Measurements from ENCODE around the gene ENOX2.
"Not testable (repeated sequence)": the region's sequence is repeated elsewhere in the genome, so short reads cannot be mapped to it uniquely, and the experiment has no call there.

ENOX2 gene

GRCh38 chrX:130746709-130747342 lies 156.2 kb downstream of the ENOX2 start:
- DNase-seq: no peak

GRCh38 chrX:130746077-130746476 lies 156.9 kb downstream of the ENOX2 start:
- no peak for DNase-seq

- no peak for DNase-seq
Observed at GRCh38 chrX:130741584-130741983, 161.4 kb downstream of the ENOX2 start.

GRCh38 chrX:130741151-130741550 lies 161.9 kb downstream of the ENOX2 start:
- no peak for DNase-seq

- DNase-seq: no peak
Observed at GRCh38 chrX:130738638-130739195, 164.3 kb downstream of the ENOX2 start.

- DNase-seq: no peak
Observed at GRCh38 chrX:130734713-130735112, 168.3 kb downstream of the ENOX2 start.

DNA sequence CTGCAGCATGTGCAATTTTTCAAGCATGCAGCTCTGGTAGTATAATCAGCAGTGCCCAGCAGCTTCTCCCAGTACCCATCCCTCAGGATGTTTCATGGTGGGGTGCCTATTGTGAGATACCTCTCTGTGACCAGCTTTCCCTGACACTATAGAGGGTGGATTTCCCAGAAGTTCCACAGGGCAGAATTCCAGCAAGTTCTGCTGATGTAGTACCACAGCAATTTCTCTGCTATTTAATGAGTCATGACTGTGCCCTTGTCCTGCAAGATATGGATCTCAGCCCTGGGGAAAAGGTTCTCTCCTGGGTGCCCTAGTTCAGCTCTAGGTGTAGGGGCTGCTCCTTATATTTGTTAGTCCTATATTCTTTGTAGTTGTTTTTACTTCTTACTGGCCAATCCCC lies 174.8 kb downstream of the ENOX2 start:
- DNase-seq: no peak

DNA sequence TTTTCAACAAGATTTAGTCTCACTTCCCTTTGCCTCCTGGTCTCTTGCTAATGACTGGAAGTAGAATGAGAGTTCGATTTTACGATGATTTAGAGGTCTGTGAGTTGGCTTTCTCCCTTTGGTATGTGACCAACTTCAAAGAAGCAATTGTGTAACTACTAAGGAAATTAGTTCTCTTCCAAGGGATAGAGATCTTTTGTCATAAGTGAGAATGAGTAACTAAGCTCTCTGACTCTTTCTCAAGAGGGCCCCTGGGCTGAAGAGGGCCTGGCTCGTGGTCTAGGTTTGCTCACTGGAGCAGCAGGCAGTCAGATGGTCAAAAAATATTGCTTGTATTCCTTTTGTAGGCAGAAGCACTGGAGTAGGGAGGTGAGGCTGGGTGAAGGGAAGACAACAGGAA lies 176.3 kb downstream of the ENOX2 start:
- no peak for DNase-seq

DNA sequence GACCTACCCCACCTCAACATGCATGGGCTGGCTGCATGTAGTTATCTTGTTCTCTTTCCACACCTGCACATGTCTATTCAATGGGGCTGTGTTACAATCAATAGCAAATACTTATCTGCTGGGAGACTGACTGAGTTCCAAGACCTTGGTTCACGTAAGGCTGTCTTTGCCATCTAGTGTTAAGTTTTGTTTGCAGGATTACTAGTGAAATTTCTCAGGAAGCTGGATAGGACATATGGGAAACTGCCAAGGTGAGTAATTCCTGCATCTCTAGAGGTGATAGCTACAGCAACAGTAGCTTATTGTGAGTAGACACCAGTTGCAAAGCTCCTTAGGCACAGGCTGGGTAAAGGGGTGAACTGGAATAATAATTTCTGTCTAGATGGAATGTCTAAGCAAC lies 177.5 kb downstream of the ENOX2 start:
- no peak for DNase-seq

- no peak for DNase-seq
Observed at GRCh38 chrX:130719413-130719812, 183.6 kb downstream of the ENOX2 start.

DNA sequence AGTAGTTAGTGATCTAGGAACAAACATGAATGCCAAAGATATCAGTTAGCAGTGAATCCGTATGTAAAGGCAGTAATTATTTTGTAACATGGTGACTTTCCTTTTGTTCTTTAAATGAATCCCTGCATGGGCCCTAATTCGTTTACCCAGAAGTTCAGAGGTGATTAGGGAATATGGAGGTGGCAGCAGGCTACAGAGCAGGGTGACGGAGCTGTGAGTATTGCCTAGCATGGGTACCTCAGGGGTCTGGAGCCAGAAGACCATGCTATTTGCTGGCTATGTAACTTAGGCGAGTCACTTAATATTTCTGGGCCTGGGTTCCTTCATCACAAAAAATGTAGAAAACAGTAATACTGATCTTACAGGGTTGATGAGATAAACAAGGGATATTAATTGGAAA lies 184.9 kb downstream of the ENOX2 start:
- no peak for DNase-seq

DNA sequence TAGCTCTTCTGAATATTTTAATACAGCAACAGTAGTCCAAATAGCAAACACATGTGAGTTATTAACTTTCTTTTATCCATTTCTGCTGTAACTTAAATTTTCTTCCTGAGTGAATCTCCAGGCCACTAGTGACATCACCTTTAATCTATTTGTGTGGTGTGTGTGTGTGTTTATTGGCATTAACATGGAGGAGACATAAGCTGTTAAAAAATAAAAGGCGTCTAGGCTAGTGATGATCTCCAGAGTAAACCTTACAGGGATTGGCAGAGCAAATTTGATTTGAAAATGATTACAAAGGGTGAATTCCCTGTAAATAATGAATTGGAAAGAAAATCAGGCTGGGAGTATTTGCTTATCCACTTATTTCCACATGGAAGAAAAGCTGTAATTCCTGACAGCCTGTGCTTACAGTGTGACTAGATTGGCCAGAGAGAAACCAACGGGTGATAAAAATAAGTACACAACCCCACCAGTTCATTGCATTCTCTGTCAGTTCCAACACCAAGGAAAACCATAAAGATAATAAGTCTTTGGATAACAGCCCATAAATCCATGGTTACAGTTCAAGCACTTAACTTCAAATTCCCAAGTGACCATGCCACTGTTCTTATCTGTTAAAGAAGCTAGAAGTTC lies 186.1 kb downstream of the ENOX2 start:
- no peak for DNase-seq

- no peak for DNase-seq
Observed at GRCh38 chrX:130716346-130716745, 186.7 kb downstream of the ENOX2 start.

DNA sequence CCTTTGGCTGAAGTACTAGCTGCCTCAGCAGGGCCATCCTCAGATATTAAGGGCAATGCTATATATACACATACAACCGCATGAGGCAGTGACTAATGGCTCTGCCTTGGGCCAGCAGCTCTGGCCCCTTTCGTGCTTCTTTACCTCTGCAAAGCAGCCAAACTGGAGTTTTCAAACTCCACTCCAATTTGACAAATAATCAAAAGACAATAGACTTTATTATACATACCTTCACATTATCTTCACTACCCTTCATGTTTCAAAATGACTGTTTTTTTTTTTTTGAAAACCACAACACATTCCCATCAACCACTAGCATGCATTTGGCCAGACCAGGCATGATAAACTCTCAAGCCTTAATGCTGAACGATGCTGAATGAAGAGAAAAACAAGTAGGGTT lies 187.7 kb downstream of the ENOX2 start:
- DNase-seq: no peak

DNA sequence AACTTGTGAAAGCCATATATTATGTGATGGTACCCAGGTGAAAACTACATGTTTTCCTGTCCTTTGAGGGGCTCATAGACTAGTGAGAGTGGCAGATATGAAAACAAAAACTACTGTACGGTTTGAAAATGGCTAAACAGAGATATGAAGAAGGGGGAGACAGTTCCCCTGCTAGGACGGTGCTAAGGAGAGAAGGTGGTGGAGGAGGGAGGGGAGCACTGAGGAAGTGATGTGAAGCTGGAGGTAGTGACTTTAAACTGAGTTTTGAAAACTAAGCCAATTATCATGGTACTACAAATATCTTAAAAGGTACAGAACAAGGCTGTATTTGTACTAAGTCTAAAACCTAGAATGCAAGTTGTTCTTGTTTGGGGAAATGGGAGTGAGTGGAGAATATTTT lies 188.3 kb downstream of the ENOX2 start:
- DNase-seq: no peak

- no peak for DNase-seq
Observed at GRCh38 chrX:130714135-130714534, 188.9 kb downstream of the ENOX2 start.

GRCh38 chrX:130709178-130709577 lies 193.8 kb downstream of the ENOX2 start:
- not testable (repeated sequence) for DNase-seq

DNA sequence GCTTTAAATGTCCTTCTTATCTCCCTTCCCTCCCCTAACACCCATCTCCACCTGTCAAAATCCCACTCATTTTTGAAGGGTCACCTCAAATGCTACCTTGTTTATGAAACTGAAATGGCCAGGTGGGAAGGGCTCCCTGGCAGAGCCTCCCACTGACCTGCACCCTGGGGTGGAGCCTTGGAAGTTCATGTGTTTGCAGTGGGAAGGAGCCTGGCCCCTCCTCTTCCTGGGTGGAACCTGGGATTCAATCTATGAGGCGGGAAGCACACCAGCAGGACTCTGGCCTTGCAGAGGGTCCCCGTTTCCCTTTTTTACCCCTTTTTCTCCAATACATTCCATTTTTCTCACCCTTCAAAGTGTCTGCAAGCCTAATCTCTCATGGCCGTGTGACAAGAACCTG lies 197.4 kb downstream of the ENOX2 start:
- no peak for DNase-seq

- no peak for DNase-seq
Observed at GRCh38 chrX:130704053-130705038, 198.7 kb downstream of the ENOX2 start.

DNA sequence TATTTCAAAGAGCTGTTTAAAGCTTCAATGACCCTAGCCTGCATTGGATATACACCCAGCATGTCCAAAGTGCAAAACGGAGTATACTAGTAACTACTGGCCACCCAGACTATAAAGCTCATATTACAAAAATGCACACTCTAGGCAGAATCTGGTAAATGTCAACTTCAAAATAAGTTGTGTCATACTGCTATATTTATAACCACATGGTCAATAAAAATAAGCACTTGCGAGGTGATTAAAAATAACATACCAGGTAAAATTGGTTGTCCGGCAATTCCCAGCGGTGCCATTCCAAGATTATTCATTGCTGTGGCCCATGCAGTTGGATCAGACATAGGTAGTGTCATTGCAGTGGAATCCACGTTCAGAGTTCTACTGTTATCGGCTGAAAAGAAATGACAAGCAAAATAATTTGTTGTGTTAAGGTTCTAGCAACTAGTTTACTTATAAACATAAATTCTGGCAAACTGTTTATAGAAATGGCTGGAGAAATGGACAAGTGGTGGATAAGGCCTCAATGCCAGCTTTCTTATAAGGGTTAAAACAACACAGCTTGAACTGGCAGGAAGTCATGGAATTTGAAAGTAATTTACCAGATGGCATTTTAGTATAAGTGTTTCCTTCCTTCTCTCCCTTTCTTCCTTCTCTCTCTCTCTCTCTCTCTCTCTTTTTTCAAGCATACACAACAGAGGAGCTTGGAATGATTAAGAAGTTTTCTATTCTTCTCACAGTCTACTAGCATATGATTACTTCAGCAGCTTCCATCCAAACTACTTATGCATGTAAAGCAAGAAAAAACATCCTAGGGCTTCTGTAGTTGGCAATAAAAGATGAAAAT lies 199.9 kb downstream of the ENOX2 start:
- no peak for DNase-seq

DNA sequence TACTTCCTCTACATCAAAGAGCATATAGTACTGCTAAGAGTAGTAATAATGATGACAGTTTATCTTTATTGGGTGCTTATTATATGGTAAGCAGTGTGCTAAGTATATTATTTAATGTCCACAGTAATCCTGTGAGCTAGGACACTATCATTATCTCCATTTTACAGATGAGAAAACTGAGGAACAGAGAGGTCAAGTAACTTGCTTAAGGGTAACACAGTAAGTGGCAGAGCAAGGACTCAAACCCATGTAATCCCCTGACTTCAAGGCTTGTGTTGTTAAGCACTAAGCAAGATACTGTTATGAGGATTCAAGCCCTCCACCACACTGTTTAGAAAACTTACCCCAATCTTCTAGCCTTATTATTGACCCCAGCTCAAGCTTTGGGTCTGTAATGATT lies 202.4 kb downstream of the ENOX2 start:
- DNase-seq: no peak

DNA sequence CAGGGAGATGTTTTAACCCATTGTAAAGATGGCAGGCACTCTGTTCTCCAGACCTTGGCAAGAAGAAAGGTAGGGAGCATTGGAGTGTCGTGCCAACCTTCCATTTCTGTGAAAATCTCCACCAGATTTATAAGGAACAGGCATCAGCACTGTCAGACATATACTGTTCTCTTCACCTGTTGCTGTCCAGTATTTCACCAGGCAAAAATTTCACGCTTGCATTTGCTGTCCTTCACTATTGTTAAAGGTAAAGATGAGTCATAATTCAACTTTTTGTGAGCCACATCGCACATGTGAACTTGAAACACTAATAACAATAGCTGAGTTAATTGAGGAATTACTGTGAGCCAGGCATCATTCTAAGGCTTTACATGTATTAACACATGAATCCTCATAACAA lies 203.4 kb downstream of the ENOX2 start:
- DNase-seq: no peak

- no peak for DNase-seq
Observed at GRCh38 chrX:130696542-130696941, 206.5 kb downstream of the ENOX2 start.

Data from CD4-positive, alpha-beta T cell treated with Interleukin-6 for 4 hours (primary cell).